OCI-LY1 (cell line): Measurements from ENCODE around the gene PNMA6E.

Experiments used
- H2AFZ ChIP-seq: fragments of 200-600 bp; sonication (generic), shearing (Covaris generic); 2 replicates; pipeline ENCODE4 v1.6.0; 2014; ENCODE audit warnings: antibody characterized with exemption, mild to moderate bottlenecking, low read length
- H3F3A ChIP-seq: fragments of 200-600 bp; sonication (generic), shearing (Covaris generic); 2 replicates; pipeline ENCODE4 v1.6.0; 2014; ENCODE audit warnings: mild to moderate bottlenecking, antibody characterized with exemption, low read length, moderate library complexity; ENCODE audit not compliant: insufficient read depth
- H3K27ac ChIP-seq: fragments of 200-600 bp; sonication (generic); 2 replicates; pipeline ENCODE4 v1.5.1; 2014; ENCODE audit warnings: low read length, mixed run types, mild to moderate bottlenecking, low read depth; ENCODE audit not compliant: poor library complexity, severe bottlenecking
- H3K27me3 ChIP-seq: fragments of 200-600 bp; sonication (generic); 2 replicates; pipeline ENCODE4 v1.6.0; 2014; ENCODE audit warnings: antibody characterized with exemption, mild to moderate bottlenecking, low read length, moderate library complexity; ENCODE audit not compliant: insufficient read depth
- H3K36me3 ChIP-seq: fragments of 200-600 bp; sonication (generic); 2 replicates; pipeline ENCODE4 v1.6.1; 2014; ENCODE audit warnings: mild to moderate bottlenecking, antibody characterized with exemption, low read length, moderate library complexity, mixed read lengths; ENCODE audit not compliant: insufficient read depth
- H3K4me1 ChIP-seq: fragments of 200-600 bp; sonication (generic); 2 replicates; pipeline ENCODE4 v1.5.1; 2014; ENCODE audit warnings: mild to moderate bottlenecking, low read length, moderate library complexity; ENCODE audit not compliant: insufficient read depth, severe bottlenecking
- H3K4me2 ChIP-seq: fragments of 200-600 bp; sonication (generic), shearing (Covaris generic); 2 replicates; pipeline ENCODE4 v1.6.1; 2014; ENCODE audit warnings: low read length
- H3K4me3 ChIP-seq: fragments of 200-600 bp; sonication (generic); 2 replicates; pipeline ENCODE4 v1.5.1; 2014; ENCODE audit warnings: low read length, low read depth, mild to moderate bottlenecking, mixed read lengths; ENCODE audit not compliant: poor library complexity, severe bottlenecking
- H3K79me2 ChIP-seq: fragments of 200-600 bp; shearing (Covaris generic); 2 replicates; pipeline ENCODE4 v1.6.1; 2016; ENCODE audit warnings: mixed run types, low read length, mixed read lengths; ENCODE audit not compliant: insufficient read depth
- H3K9ac ChIP-seq: fragments of 200-600 bp; sonication (generic), shearing (Covaris generic); 2 replicates; pipeline ENCODE4 v1.6.1; 2014; ENCODE audit warnings: mild to moderate bottlenecking, low read length, mixed read lengths
- H3K9me2 ChIP-seq: fragments of 200-600 bp; sonication (generic), shearing (Covaris generic); 2 replicates; pipeline ENCODE4 v1.6.1; 2014; ENCODE audit warnings: low read depth, mild to moderate bottlenecking, low read length, mixed read lengths
- H3K9me3 ChIP-seq: fragments of 200-600 bp; shearing (Covaris generic); 2 replicates; pipeline ENCODE4 v1.6.1; 2014; ENCODE audit warnings: low read length, mixed read lengths
- H4K20me1 ChIP-seq: fragments of 200-600 bp; sonication (generic), shearing (Covaris generic); 2 replicates; pipeline ENCODE4 v1.6.0; 2016; ENCODE audit warnings: mild to moderate bottlenecking, low read length; ENCODE audit not compliant: insufficient read depth
- CTCF ChIP-seq: fragments of 200-600 bp; sonication (generic), shearing (Covaris generic); IDR thresholded peaks from 2 replicates; pipeline ENCODE4 v1.5.1; 2017; ENCODE audit warnings: mild to moderate bottlenecking, antibody characterized with exemption, low read length, moderate library complexity, mixed read lengths
- EZH2 ChIP-seq: fragments of 200-600 bp; sonication (generic), shearing (Covaris generic); IDR thresholded peaks from 2 replicates; pipeline ENCODE4 v1.8.0; 2017; ENCODE audit warnings: borderline replicate concordance, mixed run types, mild to moderate bottlenecking, antibody characterized with exemption, low read length, moderate library complexity, mixed read lengths

The PNMA6E gene

GRCh38 chrX:153446950-153447580 lies 45.9 kb upstream of the PNMA6E start:
- H2AFZ ChIP-seq: no peak overlapping the region
- H3K4me3 ChIP-seq: no peak overlapping the region
- H3F3A ChIP-seq: no peaks in the 10 kb centered on the region
- no peaks in the 10 kb centered on the region for H3K27me3 ChIP-seq
- no peaks in the 10 kb centered on the region for H3K9me3 ChIP-seq
- H3K9me2 ChIP-seq: no peaks in the 10 kb centered on the region
- no peak overlapping the region for H3K27ac ChIP-seq
- H4K20me1 ChIP-seq: no peaks in the 10 kb centered on the region
- H3K9ac ChIP-seq: no peak overlapping the region
- TF ChIP-seq EZH2 (no peak), CTCF (no peak)
- H3K4me2 ChIP-seq: no peak overlapping the region
- H3K79me2 ChIP-seq: no peaks in the 10 kb centered on the region
- H3K4me1 ChIP-seq: no peaks in the 10 kb centered on the region
- no peaks in the 10 kb centered on the region; the same call in 1 of the 2 replicates for H3K36me3 ChIP-seq

GRCh38 chrX:153446636-153446936 lies 45.4 kb upstream of the PNMA6E start:
- no peaks in the 10 kb centered on the region for H3K79me2 ChIP-seq
- no peak overlapping the region for H3K4me3 ChIP-seq
- H3K27me3 ChIP-seq: no peaks in the 10 kb centered on the region
- no peaks in the 10 kb centered on the region for H3K4me1 ChIP-seq
- H3K9me3 ChIP-seq: no peaks in the 10 kb centered on the region
- TF ChIP-seq EZH2: no peak
- no peak for TF ChIP-seq CTCF
- H3K4me2 ChIP-seq: no peak overlapping the region
- H3K9me2 ChIP-seq: no peaks in the 10 kb centered on the region
- H4K20me1 ChIP-seq: no peaks in the 10 kb centered on the region
- H3K27ac ChIP-seq: no peak overlapping the region
- H3F3A ChIP-seq: no peaks in the 10 kb centered on the region
- no peaks in the 10 kb centered on the region; the same call in 1 of the 2 replicates for H3K36me3 ChIP-seq
- H2AFZ ChIP-seq: no peak overlapping the region
- no peak overlapping the region for H3K9ac ChIP-seq

GRCh38 chrX:153445856-153446635 lies 44.9 kb upstream of the PNMA6E start, which contains the start of gene TREX2:
TREX2 (minus strand) TSS chrX:153446056; CDS start chrX:153445430, 626 bp downstream.
- H3K4me1 ChIP-seq: no peaks in the 10 kb centered on the region
- no peaks in the 10 kb centered on the region for H4K20me1 ChIP-seq
- no peaks in the 10 kb centered on the region for H3K9me2 ChIP-seq
- H3K9me3 ChIP-seq: no peaks in the 10 kb centered on the region
- no peak within 1 kb of the TSS for H3K27ac ChIP-seq
- no peak within 1 kb of the TSS for H3K9ac ChIP-seq
- no peak for TF ChIP-seq CTCF
- no peak for TF ChIP-seq EZH2
- H2AFZ ChIP-seq: no peak within 1 kb of the TSS
- H3F3A ChIP-seq: no peaks in the 10 kb centered on the region
- no peaks in the 10 kb centered on the region for H3K79me2 ChIP-seq
- no peak within 1 kb of the TSS for H3K4me3 ChIP-seq
- no peaks in the 10 kb centered on the region; the same call in 1 of the 2 replicates for H3K36me3 ChIP-seq
- H3K27me3 ChIP-seq: no peaks in the 10 kb centered on the region
- no peak within 1 kb of the TSS for H3K4me2 ChIP-seq
